Colonic mucosa (tissue), 4 donors: ENCODE measurements around the gene MYLIP. TPM values are rescaled to one million over a fixed set of nuclear protein-coding genes. Genes with fewer than 3 reads are reported as not detected.

Source experiments
- DNase-seq: peaks from one replicate; pipeline ENCODE4 v3.0.0-alpha.2; 2020
- H3K27ac ChIP-seq: fragments of 200-600 bp; one replicate; pipeline ENCODE4 v1.8.0; 2021
- H3K27me3 ChIP-seq: fragments of 200-600 bp; one replicate; pipeline ENCODE4 v1.8.0; 2021
- H3K36me3 ChIP-seq: fragments of 200-600 bp; one replicate; pipeline ENCODE4 v1.8.0; 2021
- H3K4me1 ChIP-seq: fragments of 200-600 bp; one replicate; pipeline ENCODE4 v1.8.0; 2021; ENCODE audit warnings: mild to moderate bottlenecking
- H3K4me3 ChIP-seq: fragments of 200-600 bp; one replicate; pipeline ENCODE4 v1.8.0; 2021
- H3K9ac ChIP-seq, 2 donors: one replicate each; pipeline ENCODE4 v1.7.0; 2013; ENCODE audit warnings: control low read depth in 2 of 2, low read depth in 2 of 2, low read length in 2 of 2
- H3K9me3 ChIP-seq: fragments of 200-600 bp; one replicate; pipeline ENCODE4 v1.8.0; 2021
- CTCF ChIP-seq: fragments of 200-600 bp; IDR thresholded peaks from one replicate; pipeline ENCODE4 v1.8.0; 2022; ENCODE audit warnings: antibody characterized with exemption, mild to moderate bottlenecking
- intact Hi-C: fragments of 100-400 bp; cut with DNase I; formaldehyde crosslinking; loops from one replicate; pipeline ENCODE4 v1.14.1; 2022
- total RNA-seq, 2 donors: library from RNA; stranded (reverse); fragmentation: NEBNext Ultra II Directional in 1 of 2; extraction: Animal tissue kit (Norgen Biotek cat#: 25700) in 1 of 2; gene quantifications; one replicate each; pipeline ENCODE4 v1.2.1, GENCODE V29; 2021
- donor health status: healthy.
- donor health status: DM: no; HTN: no; CAD: no.
- donor health status: DM: no; HTN: no; CAD: no.

Gene MYLIP
- total RNA-seq, 2 donors from 2014 or later: 23.9 to 32.2 TPM

- no peaks in the 10 kb centered on the region for H3K9me3 ChIP-seq
- H3K4me3 ChIP-seq: no peak overlapping the region
- intact Hi-C loops: no loop called here
- no peak for TF ChIP-seq CTCF
- H3K27ac ChIP-seq: no peak overlapping the region
- H3K4me1 ChIP-seq: no peaks in the 10 kb centered on the region
- no peaks in the 10 kb centered on the region for H3K36me3 ChIP-seq
- no peak for DNase-seq
- H3K9ac ChIP-seq: no peak overlapping the region
- H3K27me3 ChIP-seq: no peaks in the 10 kb centered on the region
These were observed 41.9 kb upstream of the MYLIP start for GRCh38 chr6:16086965-16087364.

GRCh38 chr6:16087386-16087785 is 41.5 kb upstream of the MYLIP start:
- H3K27me3 ChIP-seq: no peaks in the 10 kb centered on the region
- H3K36me3 ChIP-seq: no peaks in the 10 kb centered on the region
- no peak overlapping the region for H3K4me3 ChIP-seq
- TF ChIP-seq CTCF: no peak
- DNase-seq: no peak
- no peaks in the 10 kb centered on the region for H3K4me1 ChIP-seq
- no peaks in the 10 kb centered on the region for H3K9me3 ChIP-seq
- no peak overlapping the region for H3K9ac ChIP-seq
- no peak overlapping the region for H3K27ac ChIP-seq
- intact Hi-C loops: no loop called here

GRCh38 chr6:16088409-16088808 is 40.5 kb upstream of the MYLIP start:
- Histone ChIP-seq H3K9ac (no peak overlapping the region), H3K27ac (no peak overlapping the region), H3K36me3 (no peaks in the 10 kb centered on the region), H3K4me3 (no peak overlapping the region), H3K4me1 (no peaks in the 10 kb centered on the region), H3K9me3 (no peaks in the 10 kb centered on the region), H3K27me3 (no peaks in the 10 kb centered on the region)
- TF ChIP-seq CTCF: no peak
- intact Hi-C loops: no loop called here
- no peak for DNase-seq

- Histone ChIP-seq H3K4me1 (no peaks in the 10 kb centered on the region), H3K27me3 (no peaks in the 10 kb centered on the region), H3K9me3 (no peaks in the 10 kb centered on the region), H3K27ac (no peak overlapping the region), H3K4me3 (no peak overlapping the region), H3K9ac (no peak overlapping the region), H3K36me3 (no peaks in the 10 kb centered on the region)
- DNase-seq: no peak
- intact Hi-C loops: no loop called here
- TF ChIP-seq CTCF: no peak
These were observed 39.4 kb upstream of the MYLIP start for GRCh38 chr6:16089232-16090062.

GRCh38 chr6:16090452-16090851 is 38.4 kb upstream of the MYLIP start:
- intact Hi-C loops: no loop called here
- no peaks in the 10 kb centered on the region for H3K9me3 ChIP-seq
- no peaks in the 10 kb centered on the region for H3K36me3 ChIP-seq
- H3K4me3 ChIP-seq: no peak overlapping the region
- no peak for TF ChIP-seq CTCF
- no peaks in the 10 kb centered on the region for H3K4me1 ChIP-seq
- H3K27me3 ChIP-seq: no peaks in the 10 kb centered on the region
- no peak overlapping the region for H3K27ac ChIP-seq
- H3K9ac ChIP-seq: no peak overlapping the region
- no peak for DNase-seq
